HG02588 (cell line): ENCODE results near the gene HMCN2.
"Not testable (repeated sequence)": the region's sequence is repeated elsewhere in the genome, so short reads cannot be mapped to it uniquely, and the experiment has no call there.

Experiments used
- ATAC-seq: cut with Tn5 transposase; IDR thresholded peaks from one replicate; pipeline ENCODE4 v1.9.1; 2021; ENCODE audit warnings: mild to moderate bottlenecking, moderate library complexity; ENCODE audit not compliant: unreplicated experiment

The HMCN2 gene

DNA sequence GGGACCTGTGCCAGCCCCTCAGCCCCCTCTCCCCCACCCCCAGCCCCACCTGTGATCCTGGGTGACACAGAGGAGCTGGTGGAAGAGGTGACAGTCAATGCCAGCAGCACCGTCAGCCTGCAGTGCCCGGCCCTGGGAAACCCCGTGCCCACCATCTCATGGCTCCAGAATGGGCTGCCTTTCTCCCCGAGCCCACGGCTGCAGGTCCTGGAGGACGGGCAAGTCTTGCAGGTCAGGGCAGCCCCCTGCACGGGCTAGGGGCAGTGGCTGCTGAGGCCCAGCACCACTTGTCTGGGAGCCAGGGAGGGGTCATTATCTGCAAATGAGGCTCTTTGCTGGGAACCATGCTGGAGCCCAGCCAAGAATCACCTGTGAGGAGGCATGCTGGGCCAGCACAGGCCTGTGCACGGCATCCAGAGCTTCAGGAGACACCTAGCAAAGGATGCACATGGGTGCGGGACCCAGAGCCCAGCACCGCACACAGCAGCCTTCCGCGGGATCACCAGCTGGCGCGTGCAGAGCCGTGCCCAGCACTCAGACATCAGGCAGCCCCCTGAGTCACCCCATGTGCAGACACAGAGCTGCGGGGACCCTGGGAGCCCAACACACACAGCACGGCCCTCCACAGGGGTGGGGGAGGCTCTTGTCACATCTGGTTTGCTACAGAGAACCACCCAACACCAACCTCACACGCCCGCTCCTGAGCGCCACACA lies 117.2 kb downstream of the HMCN2 start:
- ATAC-seq, result no peak

GRCh38 chr9:130383350-130383715 lies 117.8 kb downstream of the HMCN2 start:
- ATAC-seq, result no peak

GRCh38 chr9:130383979-130384676 lies 118.6 kb downstream of the HMCN2 start:
- ATAC-seq, result no peak

GRCh38 chr9:130385257-130385656 lies 119.7 kb downstream of the HMCN2 start:
- ATAC-seq, result no peak

DNA sequence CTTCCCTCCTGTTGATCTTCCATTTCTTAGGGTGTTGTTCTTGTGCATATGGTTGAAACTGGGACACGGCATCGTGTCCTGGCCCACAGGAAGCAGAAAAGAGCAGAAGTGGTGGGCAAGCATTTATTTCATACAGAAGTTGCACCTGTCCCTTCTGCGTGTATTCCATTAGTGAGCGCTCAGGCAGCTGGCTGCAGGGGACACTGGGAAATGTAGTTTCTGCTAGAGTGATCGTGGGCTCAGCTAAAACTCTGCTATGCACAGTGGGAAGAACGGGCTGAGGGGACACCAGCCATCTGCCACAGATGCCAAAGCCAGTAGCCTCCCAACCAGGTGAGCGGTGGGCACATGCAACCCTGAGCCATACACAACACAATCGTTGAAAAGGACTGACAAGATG lies 121.8 kb downstream of the HMCN2 start:
- ATAC-seq, result no peak

DNA sequence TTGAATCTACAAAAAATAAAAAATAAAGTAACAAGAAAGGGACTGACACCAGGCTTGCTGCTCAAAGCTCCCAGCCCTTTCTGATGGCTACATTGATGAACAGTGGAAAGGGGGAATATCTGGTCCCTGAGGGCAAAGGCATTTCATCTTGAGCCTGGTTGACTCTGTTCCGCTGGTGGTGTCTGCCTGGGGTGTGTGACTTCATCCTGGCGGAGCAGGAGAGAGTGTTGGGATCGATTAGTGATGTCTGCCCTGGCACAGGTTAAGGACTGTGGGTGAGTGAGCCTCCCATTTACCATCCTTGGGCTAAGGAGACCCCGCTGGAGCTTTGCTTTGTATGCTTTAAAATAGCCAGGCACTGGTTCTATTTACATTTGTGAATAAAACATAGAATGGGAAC lies 122.3 kb downstream of the HMCN2 start:
- ATAC-seq, result no peak

- ATAC-seq, result no peak
Measured at GRCh38 chr9:130390390-130390789, 124.8 kb downstream of the HMCN2 start.

- no peak for ATAC-seq
Measured at GRCh38 chr9:130390986-130391385, 125.4 kb downstream of the HMCN2 start.

DNA sequence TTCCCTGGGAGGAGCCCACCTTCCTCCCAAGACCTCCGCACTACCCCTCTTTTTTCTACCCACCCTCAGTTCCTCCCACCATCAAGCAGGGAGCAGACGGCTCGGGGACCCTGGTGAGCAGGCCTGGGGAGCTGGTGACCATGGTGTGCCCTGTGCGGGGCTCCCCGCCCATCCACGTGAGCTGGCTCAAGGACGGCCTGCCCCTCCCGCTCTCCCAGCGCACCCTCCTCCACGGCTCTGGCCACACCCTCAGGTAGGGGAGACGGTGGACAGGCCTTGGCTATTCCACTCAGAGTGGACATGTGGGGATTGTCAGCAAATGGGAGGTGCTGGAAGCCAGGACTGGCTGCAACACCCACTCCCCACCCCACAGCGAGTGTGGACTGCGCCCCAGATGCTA lies 126.3 kb downstream of the HMCN2 start:
- ATAC-seq, result no peak

DNA sequence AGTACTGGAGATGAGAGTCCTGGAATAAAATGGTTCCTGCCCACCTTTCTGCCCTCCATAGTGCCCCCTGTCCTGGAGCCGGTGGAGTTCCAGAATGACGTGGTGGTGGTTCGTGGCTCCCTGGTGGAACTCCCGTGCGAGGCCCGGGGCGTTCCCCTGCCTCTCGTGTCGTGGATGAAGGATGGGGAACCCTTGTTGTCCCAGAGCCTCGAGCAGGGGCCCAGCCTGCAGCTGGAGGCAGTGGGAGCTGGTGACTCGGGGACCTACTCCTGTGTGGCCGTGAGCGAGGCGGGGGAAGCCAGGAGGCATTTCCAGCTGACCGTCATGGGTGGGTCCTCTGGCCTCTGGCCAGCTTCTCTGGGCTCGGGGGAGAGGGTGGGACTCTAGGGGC lies 128.1 kb downstream of the HMCN2 start:
- ATAC-seq, result no peak

- ATAC-seq, result no peak
Measured at GRCh38 chr9:130394320-130394719, 128.8 kb downstream of the HMCN2 start.

GRCh38 chr9:130394814-130395470 lies 129.4 kb downstream of the HMCN2 start:
- no peak for ATAC-seq

DNA sequence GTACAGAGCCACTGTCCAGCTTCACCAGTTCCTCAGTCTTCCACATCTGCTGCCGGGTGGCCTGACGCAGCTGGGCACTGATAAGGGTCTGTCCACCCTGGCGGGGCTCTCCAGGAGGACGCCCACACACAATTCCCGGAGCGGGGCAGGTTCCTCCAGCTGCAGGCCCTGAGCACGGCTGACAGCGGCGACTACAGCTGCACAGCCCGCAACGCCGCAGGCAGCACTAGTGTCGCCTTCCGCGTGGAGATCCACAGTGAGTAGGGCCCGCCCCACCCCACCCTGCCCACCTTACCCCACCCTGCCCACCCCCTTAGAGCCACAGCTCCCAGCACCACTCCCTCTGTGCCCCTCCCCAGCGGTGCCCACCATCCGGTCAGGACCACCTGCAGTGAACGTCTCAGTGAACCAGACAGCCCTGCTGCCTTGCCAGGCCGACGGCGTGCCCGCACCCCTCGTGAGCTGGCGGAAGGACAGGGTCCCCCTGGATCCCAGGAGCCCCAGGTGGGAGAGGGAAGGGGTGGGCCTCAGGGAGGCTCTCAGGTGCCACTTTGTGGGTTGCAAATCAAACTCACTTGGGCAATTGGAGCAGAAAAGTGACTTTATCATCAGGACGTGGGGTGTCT lies 130.4 kb downstream of the HMCN2 start:
- ATAC-seq, result no peak

DNA sequence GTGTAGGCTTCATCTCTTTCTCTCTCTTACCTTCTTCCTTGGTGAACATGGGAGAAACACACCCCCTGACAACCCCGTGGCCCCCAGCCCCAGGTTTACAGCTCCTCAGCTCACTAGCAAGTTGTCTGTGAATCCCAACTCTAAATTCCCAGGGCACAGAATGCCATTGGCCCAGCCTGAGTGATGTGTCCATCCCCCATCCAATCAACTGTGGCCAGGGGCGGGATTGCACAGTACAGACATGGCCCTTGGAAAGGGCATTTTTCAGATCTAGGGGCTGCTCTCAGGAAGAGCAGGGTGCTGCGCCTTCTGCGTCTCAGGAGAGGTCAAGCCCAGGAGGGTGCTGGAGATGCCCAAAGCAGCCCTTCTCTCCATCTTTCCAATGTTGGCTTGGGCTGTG lies 131.0 kb downstream of the HMCN2 start:
- ATAC-seq, result no peak

GRCh38 chr9:130398487-130399240 lies 133.1 kb downstream of the HMCN2 start:
- no peak for ATAC-seq

DNA sequence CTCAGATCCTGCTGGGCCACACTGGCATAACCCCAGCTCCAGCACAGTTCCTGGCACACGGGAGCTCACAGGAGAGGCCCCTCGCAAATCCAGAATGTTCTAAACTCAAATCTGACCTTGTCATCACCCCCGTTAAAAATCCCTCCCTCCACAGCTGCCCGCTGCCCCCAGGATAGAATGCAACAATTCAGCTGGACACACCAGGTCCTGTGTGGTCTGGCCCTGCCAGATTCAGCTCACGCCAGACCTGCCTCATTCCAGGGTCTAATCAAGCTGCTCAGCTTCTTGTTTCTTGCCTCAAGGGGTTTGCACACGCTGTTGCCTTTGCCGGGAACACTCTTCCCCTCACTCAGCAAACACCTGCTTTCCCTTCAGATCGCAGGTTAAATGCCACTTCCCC lies 134.2 kb downstream of the HMCN2 start:
- ATAC-seq, result no peak

DNA sequence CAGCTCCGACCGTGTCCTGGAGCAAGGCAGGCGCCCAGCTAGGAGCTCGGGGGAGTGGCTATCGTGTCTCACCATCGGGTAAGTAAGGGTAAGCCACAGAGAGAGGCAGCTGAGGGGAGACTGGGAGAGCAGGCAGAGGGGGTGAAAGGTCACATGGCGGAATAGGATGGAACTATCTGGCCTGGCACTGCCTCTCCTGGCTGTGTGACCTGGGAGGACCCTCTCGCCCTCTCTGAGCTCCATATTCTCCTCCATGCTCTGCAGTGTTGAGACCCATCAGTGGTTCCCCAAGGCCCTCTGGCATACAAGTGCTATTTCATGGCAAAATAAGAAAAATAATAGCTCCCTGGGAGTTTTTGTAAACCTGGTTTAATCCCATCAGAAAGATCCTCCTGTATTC lies 135.3 kb downstream of the HMCN2 start:
- no peak for ATAC-seq

DNA sequence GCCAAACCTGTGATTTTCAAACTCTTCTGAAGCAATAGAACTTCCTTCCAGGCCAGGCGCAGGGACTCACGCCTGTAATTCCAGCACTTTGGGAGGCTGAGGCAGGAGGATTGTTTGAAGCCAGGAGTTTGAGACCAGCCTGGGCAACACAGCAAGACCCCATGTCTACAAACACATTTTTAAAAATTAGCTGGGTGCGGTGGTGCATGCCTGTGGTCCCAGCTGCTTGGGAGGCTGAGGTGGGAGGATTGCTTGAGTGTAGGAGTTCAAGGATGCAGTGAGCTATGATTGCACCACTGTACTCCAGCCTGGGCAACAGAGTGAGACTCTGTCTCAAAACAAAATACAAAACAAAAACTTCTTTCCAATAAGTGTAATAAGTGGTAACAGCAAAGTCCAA lies 136.2 kb downstream of the HMCN2 start:
- not testable (repeated sequence) for ATAC-seq

DNA sequence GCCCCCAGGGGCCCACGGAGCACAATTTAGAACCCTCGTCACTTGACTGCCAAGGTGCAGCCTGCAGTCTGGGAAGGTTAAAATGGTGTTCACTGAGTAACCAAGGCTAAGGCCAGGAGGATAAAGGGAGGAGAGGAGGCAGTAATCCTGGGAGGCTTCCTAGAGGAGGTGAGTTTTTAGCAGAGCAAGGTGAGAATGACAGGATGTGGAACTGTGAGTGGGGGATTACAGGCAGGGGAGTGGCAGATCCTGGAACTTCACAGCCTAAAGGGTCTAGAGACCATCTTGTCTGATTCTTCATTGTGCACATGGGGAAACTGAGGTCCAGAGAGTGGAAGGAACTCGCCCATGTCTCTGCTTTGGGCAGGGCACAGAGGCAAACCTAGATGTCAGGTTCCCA lies 136.7 kb downstream of the HMCN2 start:
- no peak for ATAC-seq

DNA sequence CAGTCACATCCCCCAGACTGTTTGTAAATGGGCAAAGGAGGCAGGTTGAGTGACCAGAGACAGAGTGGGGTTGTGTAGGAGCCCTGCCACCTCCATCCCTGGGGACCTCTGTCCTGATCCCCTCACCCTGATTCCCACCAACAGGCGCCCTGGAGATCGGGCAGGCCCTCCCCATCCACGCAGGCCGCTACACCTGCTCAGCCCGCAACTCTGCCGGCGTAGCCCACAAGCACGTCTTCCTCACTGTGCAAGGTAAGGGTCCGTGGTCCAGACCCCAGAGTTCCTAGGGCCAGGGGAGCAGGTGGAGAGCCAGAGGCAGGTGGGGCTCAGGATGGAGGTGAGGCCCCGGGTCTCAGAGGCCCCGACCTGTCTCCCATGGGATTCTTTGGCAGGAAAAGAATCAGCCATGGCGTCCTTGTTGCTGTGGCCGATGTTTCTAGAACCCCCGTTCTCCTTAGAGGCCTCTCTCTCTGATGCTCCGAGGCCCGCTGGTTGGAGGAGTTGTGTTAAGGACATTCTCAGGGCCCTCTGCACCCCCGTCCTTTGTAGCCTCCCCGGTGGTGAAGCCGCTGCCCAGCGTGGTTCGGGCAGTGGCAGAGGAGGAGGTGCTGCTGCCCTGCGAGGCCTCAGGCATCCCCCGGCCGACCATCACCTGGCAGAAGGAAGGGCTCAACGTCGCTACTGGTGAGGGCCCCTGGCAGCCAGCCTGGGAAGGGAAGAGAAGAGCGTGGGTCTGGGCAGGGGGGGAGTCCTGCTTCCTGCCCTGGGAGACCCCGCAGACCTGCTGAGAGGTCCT lies 137.3 kb downstream of the HMCN2 start:
- no peak for ATAC-seq
